HG03066 (cell line): ENCODE results near the gene ZNF784.

Experiments
- ATAC-seq: cut with Tn5 transposase; IDR thresholded peaks from one replicate; pipeline ENCODE4 v1.9.1; 2021; ENCODE audit warnings: low read depth; ENCODE audit not compliant: unreplicated experiment

ZNF784 gene

DNA sequence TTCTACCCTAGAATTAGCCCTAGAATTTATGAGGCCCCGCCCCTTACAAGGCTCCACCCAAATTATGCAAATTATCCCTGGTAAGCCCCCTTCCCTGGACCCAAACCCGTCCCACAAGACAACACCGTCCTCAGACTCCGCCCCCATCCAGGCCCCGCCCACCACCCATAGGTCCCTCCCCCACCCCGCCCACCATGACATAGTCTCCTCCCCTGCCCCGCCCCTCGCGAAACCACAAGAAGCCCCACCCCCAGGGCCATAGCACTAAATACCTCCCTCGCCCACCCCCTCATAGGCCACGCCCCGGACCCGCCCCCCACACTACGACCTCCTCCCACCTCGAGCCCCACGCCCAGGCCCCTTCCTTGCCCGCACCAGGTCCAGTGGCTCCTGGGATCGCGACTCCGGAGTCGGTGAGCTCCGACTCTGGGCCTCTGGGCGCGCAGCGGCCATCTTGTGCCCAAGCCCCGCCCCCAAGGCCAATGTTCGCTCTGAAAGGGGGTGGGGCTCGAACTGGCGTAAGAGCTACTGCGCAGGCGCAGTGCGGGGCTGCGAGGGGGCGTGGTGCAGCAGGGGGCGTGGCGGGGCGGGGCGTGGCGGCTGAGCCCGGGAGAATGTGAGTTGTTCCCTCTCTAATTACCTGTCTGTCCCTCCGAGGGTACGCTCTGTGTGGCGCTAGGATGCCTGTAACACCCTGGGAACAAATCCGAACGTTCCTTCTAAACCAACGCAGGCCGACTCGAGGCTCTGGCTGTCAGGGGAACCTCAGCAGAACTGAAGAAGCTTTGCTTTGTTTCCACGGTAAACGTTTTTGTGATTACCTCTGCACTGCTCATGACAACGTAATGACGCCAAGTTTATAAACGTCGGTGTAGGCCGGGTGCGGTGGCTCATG lies at the start of gene ZNF784:
ZNF784 (minus strand) TSS at position 458 of the 895 bp plus-strand sequence; CDS start at position 453, 5 bp downstream.
- ATAC-seq: no peak

GRCh38 chr19:55673889-55674288 lies 49.5 kb upstream of the ZNF784 start:
- ATAC-seq: no peak

DNA sequence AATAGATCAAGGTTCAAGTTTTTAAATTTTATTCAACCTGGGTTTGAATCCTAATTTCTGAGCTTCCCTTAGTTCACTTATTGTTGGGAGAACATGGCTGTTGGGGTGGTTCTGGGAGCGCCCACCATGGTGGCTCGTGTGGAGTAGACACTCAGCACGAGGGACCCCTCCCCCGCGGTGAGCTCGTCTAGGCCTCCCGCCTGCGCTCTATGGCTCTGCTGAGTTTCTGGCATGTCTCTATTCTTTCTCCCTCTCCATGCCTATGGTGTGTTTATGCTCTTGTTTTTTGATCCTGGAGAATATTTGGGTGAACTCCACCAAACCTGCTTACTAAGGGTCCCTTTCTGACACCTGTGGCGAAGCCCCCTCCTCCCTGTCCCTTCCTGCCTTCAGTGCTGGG lies 49.1 kb upstream of the ZNF784 start:
- no peak for ATAC-seq

DNA sequence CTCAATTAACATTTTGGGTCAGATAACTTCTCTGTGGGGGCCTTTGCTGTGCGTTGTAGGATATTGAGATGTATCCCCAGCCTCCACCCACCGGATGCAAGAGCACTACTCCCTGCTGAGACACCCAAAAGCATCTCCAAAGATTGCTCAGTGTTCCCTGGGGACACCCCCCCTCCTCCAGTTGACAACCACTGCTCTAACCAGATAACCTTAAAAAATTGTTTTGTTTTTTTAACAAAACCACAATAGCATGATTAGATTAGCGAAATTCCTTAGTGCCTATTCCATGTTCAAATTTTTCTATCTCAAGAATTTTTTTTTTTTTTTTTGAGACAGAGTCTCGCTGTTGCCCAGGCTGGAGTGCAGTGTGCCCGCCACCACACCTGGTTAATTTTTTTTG lies 48.1 kb upstream of the ZNF784 start:
- ATAC-seq: no peak

GRCh38 chr19:55671054-55671378 lies 46.6 kb upstream of the ZNF784 start:
- no peak for ATAC-seq

DNA sequence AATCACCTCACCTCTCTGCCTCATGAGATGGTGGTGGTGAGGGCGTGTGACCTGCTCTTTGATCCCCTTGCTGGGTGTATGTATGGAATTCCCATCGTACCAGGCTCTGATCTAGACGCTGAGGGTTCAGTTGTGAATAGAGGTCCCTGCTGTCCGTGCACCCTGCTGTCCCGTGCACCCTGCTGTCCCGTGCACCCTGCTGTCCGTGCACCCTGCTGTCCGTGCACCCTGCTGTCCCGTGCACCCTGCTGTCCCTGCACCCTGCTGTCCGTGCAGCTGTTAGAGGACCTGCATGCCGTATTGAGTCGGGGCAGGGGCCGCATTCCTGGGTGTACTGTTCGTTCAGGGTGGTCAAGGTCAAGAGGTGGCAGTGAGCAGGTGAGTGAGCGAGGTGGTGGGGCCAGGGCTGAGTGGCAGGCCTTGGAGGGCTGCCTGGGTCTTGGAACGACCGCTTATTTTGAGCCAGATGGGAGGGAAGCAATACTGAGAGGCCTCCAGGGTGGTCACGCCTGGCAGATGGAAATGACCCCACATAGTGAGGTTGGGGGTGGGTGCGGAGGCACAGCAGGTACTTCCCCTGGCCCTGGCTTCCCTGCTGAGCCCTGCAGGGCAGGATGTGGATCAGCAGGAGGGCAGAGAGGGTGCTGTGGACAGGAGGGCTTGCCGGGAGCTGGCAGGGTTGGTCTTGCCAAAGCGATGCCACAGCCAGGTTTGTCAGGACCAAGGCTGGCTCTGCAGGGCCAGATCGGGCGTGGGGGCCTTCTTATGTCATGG lies 46.1 kb upstream of the ZNF784 start:
- ATAC-seq: no peak

GRCh38 chr19:55669418-55670279 lies 45.3 kb upstream of the ZNF784 start:
- ATAC-seq: no peak

DNA sequence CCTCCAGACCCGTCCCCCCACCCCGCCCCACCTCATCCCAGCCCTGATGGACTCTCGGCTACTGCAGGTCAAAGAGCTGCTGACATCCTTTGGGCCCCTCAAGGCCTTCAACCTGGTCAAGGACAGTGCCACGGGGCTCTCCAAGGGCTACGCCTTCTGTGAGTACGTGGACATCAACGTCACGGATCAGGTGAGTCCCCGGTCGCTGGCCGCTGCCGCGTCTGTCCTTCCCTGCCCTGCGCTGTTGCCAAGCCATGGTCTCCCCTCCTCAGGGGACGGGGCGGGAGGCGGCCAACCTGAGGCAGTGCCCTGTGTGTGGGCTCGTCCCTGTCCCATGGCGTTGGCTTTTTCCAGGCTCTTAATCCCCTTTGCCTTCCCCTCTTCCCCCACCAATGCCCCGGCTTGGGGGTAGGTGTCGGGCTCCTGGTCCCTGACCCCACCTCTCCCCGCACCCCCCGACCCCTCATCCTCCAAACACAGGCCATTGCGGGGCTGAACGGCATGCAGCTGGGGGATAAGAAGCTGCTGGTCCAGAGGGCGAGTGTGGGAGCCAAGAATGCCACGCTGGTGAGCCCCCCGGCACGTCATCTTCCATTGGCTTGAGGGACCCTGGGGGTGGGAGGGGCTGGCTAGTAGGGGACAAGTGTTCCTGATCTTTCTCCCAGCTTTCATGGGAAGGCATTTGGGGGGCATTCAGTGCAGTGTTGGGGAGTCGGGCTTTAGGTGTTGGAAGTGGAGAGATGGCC lies 44.4 kb upstream of the ZNF784 start:
- ATAC-seq: no peak

DNA sequence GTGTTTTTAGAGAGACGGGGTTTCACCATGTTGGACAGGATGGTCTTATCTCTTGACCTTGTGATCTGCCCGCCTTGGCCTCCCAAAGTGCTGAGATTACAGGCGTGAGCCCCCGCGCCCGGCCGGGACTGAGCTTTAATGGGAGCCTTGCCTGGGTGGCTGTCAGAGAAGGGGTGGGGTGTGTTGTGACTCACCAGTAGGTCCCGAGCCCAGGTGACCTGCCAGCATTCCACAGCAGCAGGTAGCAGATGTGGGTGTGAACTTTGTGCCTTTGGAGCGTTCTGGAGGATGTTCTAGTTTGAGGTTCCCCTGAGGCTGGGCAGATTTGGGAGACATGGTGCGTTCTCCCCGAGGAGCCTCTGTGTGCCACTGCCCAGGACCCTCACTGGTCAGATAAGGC lies 43.6 kb upstream of the ZNF784 start:
- no peak for ATAC-seq

- no peak for ATAC-seq
Measured at GRCh38 chr19:55667511-55667910, 43.1 kb upstream of the ZNF784 start.

GRCh38 chr19:55667006-55667381 lies 42.6 kb upstream of the ZNF784 start:
- ATAC-seq: no peak

DNA sequence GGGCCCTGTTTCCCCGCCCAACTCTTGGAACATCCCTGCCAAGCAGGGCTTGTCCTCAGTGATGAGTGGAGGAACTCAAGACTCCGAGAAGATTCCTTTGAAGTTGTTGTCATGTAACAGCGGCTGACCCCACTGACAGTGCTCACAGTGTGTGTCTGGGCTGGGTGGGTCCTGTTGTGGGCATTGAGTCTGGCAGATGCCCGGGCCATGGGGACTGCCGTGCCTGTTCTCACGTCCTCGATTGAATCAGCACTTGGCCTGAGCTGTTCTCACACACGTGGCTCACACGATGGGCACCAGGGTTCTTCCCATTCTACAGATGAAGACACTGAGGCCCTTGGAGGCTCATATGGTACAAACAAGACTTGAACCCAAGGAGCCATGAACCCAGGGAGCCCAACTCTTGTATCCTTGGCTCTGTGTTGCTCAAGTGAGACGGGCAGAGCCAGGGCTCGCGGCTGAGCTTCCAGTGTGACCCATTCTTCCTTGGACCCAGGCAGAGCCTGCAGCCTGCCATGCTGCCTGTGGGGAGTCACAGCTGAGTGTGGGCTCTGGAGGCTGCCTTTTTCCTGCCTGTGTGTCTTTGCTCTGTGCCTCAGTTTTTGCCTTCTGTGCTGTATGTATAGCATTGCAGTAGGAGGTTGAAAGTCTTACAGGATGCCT lies 42.1 kb upstream of the ZNF784 start:
- ATAC-seq: no peak

DNA sequence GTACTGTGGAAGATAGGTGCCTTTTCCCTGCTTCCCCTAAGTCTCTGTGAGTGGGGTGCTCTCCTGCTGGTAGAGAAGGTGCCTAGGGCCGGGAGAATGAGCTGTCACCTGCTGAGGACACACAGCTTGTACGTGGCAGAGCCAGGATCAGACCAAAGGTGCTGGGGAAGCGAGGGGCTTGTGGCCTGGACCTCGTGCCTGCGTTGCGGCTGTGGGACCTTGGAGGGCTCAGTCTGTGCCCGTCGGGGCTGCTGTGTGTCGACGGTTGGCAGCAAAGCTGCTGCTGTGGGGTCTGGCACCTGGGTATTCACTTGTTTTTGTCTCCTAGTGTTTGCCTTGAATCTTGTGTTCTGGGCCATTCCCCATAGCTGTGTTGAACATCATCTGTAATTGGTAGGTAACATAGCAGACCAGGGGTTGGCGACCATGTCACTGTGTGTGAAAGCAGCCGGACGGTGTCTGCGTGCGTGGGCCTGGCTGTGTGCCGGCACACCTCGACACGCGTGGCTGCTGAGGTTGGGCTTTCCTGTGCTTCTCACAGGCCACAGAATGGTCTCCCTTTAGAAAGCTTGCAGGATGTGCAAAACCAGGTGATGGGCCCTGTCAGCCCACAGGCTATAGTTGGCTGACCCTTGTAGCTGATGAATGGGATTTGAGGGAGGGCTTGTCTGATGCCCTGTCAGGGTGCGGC lies 39.6 kb upstream of the ZNF784 start:
- no peak for ATAC-seq

GRCh38 chr19:55661826-55662225 lies 37.5 kb upstream of the ZNF784 start:
- ATAC-seq: no peak

DNA sequence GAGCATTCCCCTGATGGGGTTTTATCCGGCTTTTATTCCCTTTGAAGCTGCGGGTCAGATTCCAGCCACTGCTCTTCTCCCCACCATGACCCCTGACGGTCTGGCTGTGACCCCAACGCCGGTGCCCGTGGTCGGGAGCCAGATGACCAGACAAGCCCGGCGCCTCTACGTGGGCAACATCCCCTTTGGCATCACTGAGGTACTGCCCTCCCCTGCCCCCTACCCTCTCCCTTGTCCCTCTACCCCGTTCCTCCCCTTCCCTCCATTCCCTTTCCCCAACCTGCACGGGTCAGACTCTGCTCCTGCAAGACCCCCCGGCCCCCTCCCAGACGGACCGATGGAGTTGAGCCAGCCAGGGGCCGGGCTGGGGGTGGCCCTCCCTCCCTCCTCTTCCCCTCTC lies 36.6 kb upstream of the ZNF784 start:
- ATAC-seq: no peak

GRCh38 chr19:55660404-55660803 lies 36.0 kb upstream of the ZNF784 start:
- ATAC-seq: no peak

DNA sequence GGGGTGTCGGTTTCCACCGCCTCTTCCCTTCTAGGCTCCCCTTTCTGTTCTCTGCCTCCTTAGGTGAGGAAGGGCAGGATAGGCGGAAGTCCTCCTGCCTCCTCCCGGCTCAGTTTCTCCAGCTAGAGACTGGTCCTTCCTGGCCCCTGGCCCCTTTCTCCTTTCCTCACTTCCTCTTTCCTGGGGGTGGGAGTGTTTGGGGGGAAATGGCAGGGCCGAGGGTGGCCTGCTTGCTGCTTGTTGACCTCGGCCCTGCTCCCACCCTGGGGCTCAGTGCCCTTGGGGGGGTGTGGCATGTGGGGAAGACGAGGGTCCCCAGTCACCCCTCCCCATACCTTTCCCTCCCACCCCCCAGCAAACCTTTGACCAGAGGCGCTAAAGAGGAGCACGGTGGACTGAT lies 35.5 kb upstream of the ZNF784 start:
- no peak for ATAC-seq

GRCh38 chr19:55658846-55659459 lies 34.6 kb upstream of the ZNF784 start:
- ATAC-seq: no peak
